K562 (cell line): Measurements from ENCODE around the gene SVOP. TPM values are rescaled to one million over a fixed set of nuclear protein-coding genes. Genes with fewer than 3 reads are reported as not detected.

Experiments used
- MYNN ChIP-seq, 2 experiments: sonication (generic); formaldehyde crosslinking in 1 of 2; IDR thresholded peaks; 2 replicates each; pipeline versions ENCODE4 v1.5.0 to v1.6.1; 2016 to 2020; ENCODE audit warnings: antibody characterized with exemption in 1 of 2, missing genetic modification reagents in 1 of 2
- NFXL1 ChIP-seq: fragments of 450-650 bp; formaldehyde crosslinking; IDR thresholded peaks from 2 replicates; pipeline ENCODE4 v1.4.0; 2021; ENCODE audit warnings: mild to moderate bottlenecking
- RAD21 ChIP-seq, 2 experiments: fragments of 250-450 bp in 1 of 2; fragments of 450-650 bp in 1 of 2; sonication (Bioruptor Pico) in 1 of 2; formaldehyde crosslinking in 1 of 2; IDR thresholded peaks in 1 of 2; conservative IDR thresholded peaks in 1 of 2; 2 replicates each; pipeline versions ENCODE4 v1.4.0 to v1.8.0; 2020 to 2022; ENCODE audit warnings: mild to moderate bottlenecking in 2 of 2, moderate library complexity in 1 of 2
- RBM15 ChIP-seq: fragments of 200-400 bp; formaldehyde crosslinking; IDR thresholded peaks from 2 replicates; pipeline ENCODE4 v1.6.1; 2018; ENCODE audit warnings: mild to moderate bottlenecking, low read length, moderate library complexity; ENCODE audit not compliant: insufficient read depth
- SETDB1 ChIP-seq: IDR thresholded peaks from one replicate; pipeline ENCODE4 v1.6.1; 2012; ENCODE audit warnings: low read length, control low read depth, inconsistent platforms
- SIRT6 ChIP-seq: IDR thresholded peaks from one replicate; pipeline ENCODE4 v1.6.1; 2012; ENCODE audit warnings: low read depth, mild to moderate bottlenecking, control low read depth, inconsistent platforms, low read length, moderate library complexity
- SOX6 ChIP-seq: fragments of 450-650 bp; IDR thresholded peaks from 2 replicates; pipeline ENCODE4 v1.6.1; 2014; ENCODE audit warnings: mild to moderate bottlenecking
- ZNF24 ChIP-seq: fragments of 450-650 bp; IDR thresholded peaks from 2 replicates; pipeline ENCODE4 v1.6.1; 2016
- ZNF445 ChIP-seq: fragments of 250-450 bp; sonication (Bioruptor Pico); IDR thresholded peaks from 2 replicates; pipeline ENCODE4 v1.4.0; 2020; ENCODE audit warnings: low read depth, mild to moderate bottlenecking, moderate library complexity
- polyA plus RNA-seq, 8 experiments: library from polyadenylated mRNA; depleted of rRNA in 4 of 8; stranded (reverse) in 5 of 8; unstranded in 3 of 8; fragments of >200 nt; fragmentation: Nextera tagmentation in 2 of 8; fragmentation: Illumina TruSeq in 1 of 8; extraction: Ambion mirVana in 2 of 8; extraction: Trizol in 1 of 8; gene quantifications; 2 replicates each; pipeline versions ENCODE4 v1.2.1 to v1.2.3, GENCODE V29; 2011 to 2014; ENCODE audit warnings: inconsistent platforms in 1 of 8, missing spikeins in 1 of 8
- total RNA-seq, 7 experiments: library from RNA; depleted of rRNA in 6 of 7; stranded (reverse); fragments of >200 nt in 6 of 7; fragmentation: Illumina TruSeq in 2 of 7; extraction: Trizol in 2 of 7; gene quantifications; 2 replicates each; pipeline versions ENCODE4 v1.2.1 to v1.2.3, GENCODE V29; 2011 to 2021; ENCODE audit warnings: low replicate concordance in 1 of 7
- TF ChIP-seq, protein P1 (sequence below): sonication (generic); formaldehyde crosslinking; IDR thresholded peaks from 2 replicates; pipeline ENCODE4 v1.8.0; 2022; ENCODE audit warnings: mild to moderate bottlenecking, missing genetic modification reagents
- TF ChIP-seq, protein P2 (sequence below), 2 experiments: IDR thresholded peaks; 2 replicates each; pipeline ENCODE4 v1.6.1; 2012; ENCODE audit warnings: improper control_type of control experiment in 2 of 2, low read depth in 2 of 2, low read length in 2 of 2, borderline replicate concordance in 1 of 2

Gene SVOP
- total and polyA plus RNA-seq, 9 of the 15 experiments (the other 6 are each of a cell fraction or from before 2014, with no cell fraction given) = 0.01 to 0.09 (median 0.06) TPM; not detected in 1

DNA sequence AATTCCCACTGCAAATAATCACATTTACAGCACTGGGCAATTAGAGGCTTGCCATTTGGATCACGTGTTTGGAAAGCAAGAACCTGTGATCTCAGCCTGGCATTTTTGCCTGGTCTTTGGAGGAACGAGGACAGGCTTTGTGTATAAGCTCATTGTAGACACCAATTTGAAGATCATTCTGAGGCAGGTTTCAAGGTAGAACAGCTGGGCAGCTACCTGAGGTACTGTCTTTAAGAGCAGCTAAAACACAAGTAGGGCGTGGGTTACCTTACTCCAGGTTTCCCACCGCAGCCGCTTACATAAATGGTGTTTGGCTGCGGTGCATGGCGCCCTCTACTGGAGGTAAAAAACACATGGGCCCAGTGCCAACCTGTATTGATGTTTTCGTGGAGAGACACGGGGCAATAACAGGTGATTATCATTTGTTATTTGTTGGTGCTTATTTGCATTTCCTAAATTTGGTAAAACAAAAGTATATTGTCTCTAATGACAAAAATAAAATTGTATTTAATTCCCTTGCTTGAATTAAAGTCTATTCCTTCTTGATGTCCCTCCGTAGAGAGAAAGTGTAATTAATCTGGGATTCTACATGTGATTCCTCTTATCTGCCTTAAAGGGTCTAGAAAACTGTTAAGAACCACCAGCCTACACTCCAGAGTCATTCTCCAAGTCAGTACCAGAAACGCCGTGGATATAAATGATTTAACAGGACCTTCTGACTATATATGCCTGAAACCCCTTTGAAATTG lies 69.7 kb downstream of the SVOP start (continued):
- TF ChIP-seq SIRT6 (no peak), ZNF24 (no peak), SETDB1 (no peak), MYNN (IDR thresholded peaks at IDR 0.05) (no peak), MYNN (CRISPR knock-in tag; IDR thresholded peaks at IDR 0.05) (no peak), NFXL1 (CRISPR knock-in tag) (no peak), RAD21 (CRISPR knock-in tag; conservative IDR thresholded peaks at IDR 0.05 in 1 of 2, IDR thresholded peaks at IDR 0.05 in 1 of 2) (peak; percentile 76 to 86), ZNF445 (CRISPR knock-in tag) (no peak), SOX6 (peak; percentile 33; the same call in 1 of the 2 replicates), RBM15 (no peak)
- TF ChIP-seq, protein P1, sequence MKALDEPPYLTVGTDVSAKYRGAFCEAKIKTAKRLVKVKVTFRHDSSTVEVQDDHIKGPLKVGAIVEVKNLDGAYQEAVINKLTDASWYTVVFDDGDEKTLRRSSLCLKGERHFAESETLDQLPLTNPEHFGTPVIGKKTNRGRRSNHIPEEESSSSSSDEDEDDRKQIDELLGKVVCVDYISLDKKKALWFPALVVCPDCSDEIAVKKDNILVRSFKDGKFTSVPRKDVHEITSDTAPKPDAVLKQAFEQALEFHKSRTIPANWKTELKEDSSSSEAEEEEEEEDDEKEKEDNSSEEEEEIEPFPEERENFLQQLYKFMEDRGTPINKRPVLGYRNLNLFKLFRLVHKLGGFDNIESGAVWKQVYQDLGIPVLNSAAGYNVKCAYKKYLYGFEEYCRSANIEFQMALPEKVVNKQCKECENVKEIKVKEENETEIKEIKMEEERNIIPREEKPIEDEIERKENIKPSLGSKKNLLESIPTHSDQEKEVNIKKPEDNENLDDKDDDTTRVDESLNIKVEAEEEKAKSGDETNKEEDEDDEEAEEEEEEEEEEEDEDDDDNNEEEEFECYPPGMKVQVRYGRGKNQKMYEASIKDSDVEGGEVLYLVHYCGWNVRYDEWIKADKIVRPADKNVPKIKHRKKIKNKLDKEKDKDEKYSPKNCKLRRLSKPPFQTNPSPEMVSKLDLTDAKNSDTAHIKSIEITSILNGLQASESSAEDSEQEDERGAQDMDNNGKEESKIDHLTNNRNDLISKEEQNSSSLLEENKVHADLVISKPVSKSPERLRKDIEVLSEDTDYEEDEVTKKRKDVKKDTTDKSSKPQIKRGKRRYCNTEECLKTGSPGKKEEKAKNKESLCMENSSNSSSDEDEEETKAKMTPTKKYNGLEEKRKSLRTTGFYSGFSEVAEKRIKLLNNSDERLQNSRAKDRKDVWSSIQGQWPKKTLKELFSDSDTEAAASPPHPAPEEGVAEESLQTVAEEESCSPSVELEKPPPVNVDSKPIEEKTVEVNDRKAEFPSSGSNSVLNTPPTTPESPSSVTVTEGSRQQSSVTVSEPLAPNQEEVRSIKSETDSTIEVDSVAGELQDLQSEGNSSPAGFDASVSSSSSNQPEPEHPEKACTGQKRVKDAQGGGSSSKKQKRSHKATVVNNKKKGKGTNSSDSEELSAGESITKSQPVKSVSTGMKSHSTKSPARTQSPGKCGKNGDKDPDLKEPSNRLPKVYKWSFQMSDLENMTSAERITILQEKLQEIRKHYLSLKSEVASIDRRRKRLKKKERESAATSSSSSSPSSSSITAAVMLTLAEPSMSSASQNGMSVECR (CRISPR knock-in tag) = no peak
- TF ChIP-seq, protein P2, sequence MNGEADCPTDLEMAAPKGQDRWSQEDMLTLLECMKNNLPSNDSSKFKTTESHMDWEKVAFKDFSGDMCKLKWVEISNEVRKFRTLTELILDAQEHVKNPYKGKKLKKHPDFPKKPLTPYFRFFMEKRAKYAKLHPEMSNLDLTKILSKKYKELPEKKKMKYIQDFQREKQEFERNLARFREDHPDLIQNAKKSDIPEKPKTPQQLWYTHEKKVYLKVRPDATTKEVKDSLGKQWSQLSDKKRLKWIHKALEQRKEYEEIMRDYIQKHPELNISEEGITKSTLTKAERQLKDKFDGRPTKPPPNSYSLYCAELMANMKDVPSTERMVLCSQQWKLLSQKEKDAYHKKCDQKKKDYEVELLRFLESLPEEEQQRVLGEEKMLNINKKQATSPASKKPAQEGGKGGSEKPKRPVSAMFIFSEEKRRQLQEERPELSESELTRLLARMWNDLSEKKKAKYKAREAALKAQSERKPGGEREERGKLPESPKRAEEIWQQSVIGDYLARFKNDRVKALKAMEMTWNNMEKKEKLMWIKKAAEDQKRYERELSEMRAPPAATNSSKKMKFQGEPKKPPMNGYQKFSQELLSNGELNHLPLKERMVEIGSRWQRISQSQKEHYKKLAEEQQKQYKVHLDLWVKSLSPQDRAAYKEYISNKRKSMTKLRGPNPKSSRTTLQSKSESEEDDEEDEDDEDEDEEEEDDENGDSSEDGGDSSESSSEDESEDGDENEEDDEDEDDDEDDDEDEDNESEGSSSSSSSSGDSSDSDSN (IDR thresholded peaks at IDR 0.05; ENCODE audit: borderline replicate concordance in 1 of 2, low read depth in 2 of 2, low read length in 2 of 2) = no peak
- TF ChIP-seq, all 486 proteins: peak for 18
